ENCODE measurements around the gene CDKAL1.

Gene CDKAL1

DNA sequence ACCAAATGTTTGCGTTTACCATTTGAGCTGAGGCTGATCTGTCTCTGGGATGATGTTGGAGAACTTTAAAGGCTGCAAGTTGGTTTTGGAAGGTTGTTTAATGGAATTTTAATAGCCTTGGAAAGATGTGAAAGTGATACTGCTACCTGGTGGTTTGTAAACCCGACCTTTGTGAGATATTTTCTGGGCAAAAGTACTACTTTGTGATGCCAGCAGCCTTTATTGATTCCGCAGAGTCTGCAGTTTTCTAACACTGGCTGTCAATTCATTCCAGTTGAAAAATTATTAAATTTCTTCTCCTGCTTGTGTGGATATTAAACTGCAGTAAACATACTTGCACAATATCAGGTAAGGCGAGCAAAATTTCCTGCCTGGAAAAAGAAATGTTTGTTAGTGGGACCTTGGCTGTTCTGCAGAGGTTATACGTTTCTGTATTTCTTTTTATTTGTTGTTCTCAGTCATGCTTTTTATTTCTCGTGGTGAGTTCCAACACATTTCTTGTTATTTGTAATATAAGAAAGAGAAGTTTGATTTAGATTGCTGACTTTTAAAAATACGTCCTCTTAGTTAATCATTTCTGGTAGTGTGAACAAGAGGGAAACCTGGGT lies 322.5 kb downstream of the CDKAL1 start:
- CTCF ChIA-PET = no interaction called here
- no peak for DNase-seq
- WGBS (ENCODE audit: insufficient coverage) = 95% methylated on average over 3 of the region's 7 CpGs
- no peak overlapping the region for H3K4me3 ChIP-seq (ENCODE audit: control insufficient read depth in 1 of 7, extremely low read depth in 1 of 7, insufficient read depth in 4 of 7, low read depth in 2 of 7, low read length in 6 of 7)
- H3K36me3 ChIP-seq (ENCODE audit: control insufficient read depth in 4 of 4, insufficient read depth in 4 of 4, low read length in 3 of 4) = no peaks in the 10 kb centered on the region
- no peaks in the 10 kb centered on the region for H3K27me3 ChIP-seq (replicated peaks in 2 of 5; ENCODE audit: control insufficient read depth in 4 of 5, insufficient read depth in 5 of 5, low read length in 4 of 5)
- no peaks in the 10 kb centered on the region for H3K9me3 ChIP-seq (ENCODE audit: control extremely low read depth in 1 of 5, control insufficient read depth in 4 of 5, insufficient read depth in 2 of 5, low read depth in 1 of 5, low read length in 4 of 5)
- H3K4me1 ChIP-seq (ENCODE audit: control extremely low read depth in 1 of 4, control insufficient read depth in 4 of 4, insufficient read depth in 4 of 4, low read length in 3 of 4) = no peaks in the 10 kb centered on the region
- POLR2A ChIA-PET = no interaction called here
- no peak overlapping the region for H3K27ac ChIP-seq (ENCODE audit: insufficient read depth in 1 of 2, low read depth in 1 of 2, low read length in 2 of 2, poor library complexity in 1 of 2, severe bottlenecking in 2 of 2)

- ChIA-PET CTCF (no interaction called here), POLR2A (no interaction called here)
- DNase-seq = no peak
- Histone ChIP-seq H3K4me3 (ENCODE audit: control insufficient read depth in 1 of 7, extremely low read depth in 1 of 7, insufficient read depth in 4 of 7, low read depth in 2 of 7, low read length in 6 of 7) (no peak overlapping the region), H3K36me3 (ENCODE audit: control insufficient read depth in 4 of 4, insufficient read depth in 4 of 4, low read length in 3 of 4) (no peaks in the 10 kb centered on the region), H3K9me3 (ENCODE audit: control extremely low read depth in 1 of 5, control insufficient read depth in 4 of 5, insufficient read depth in 2 of 5, low read depth in 1 of 5, low read length in 4 of 5) (no peaks in the 10 kb centered on the region), H3K27me3 (replicated peaks in 2 of 5; ENCODE audit: control insufficient read depth in 4 of 5, insufficient read depth in 5 of 5, low read length in 4 of 5) (no peaks in the 10 kb centered on the region), H3K27ac (ENCODE audit: insufficient read depth in 1 of 2, low read depth in 1 of 2, low read length in 2 of 2, poor library complexity in 1 of 2, severe bottlenecking in 2 of 2) (no peak overlapping the region), H3K4me1 (ENCODE audit: control extremely low read depth in 1 of 4, control insufficient read depth in 4 of 4, insufficient read depth in 4 of 4, low read length in 3 of 4) (no peaks in the 10 kb centered on the region)
- no CpG with 5 or more reads among the region's 1 CpG for WGBS (ENCODE audit: insufficient coverage)
These were observed 327.2 kb downstream of the CDKAL1 start for GRCh38 chr6:20861481-20861880.

DNA sequence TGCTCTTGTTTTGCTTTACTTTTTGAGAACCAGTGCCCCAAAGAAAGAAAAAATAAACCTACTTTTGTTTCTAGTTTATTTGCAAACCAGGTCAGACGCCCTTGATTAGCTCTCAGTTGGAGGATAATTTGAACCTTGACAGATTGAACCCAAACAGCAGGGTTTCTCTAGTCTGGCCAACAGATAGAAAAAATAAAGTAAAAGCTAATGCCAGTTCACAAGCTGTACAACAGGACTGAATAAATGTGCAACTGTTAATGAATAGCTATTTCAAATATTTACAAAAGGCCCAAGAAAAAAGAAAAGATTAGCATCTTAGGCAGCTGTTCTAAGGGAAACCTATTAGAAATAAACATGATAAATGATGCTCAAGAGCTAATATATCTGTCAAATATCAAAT lies 331.8 kb downstream of the CDKAL1 start:
- Histone ChIP-seq H3K27me3 (replicated peaks in 2 of 5; ENCODE audit: control insufficient read depth in 4 of 5, insufficient read depth in 5 of 5, low read length in 4 of 5) (no peaks in the 10 kb centered on the region), H3K9me3 (ENCODE audit: control extremely low read depth in 1 of 5, control insufficient read depth in 4 of 5, insufficient read depth in 2 of 5, low read depth in 1 of 5, low read length in 4 of 5) (no peaks in the 10 kb centered on the region), H3K4me1 (ENCODE audit: control extremely low read depth in 1 of 4, control insufficient read depth in 4 of 4, insufficient read depth in 4 of 4, low read length in 3 of 4) (peaks cover 0 to 7% (median 0%) of the 10 kb centered on the region in 4 experiments), H3K4me3 (ENCODE audit: control insufficient read depth in 1 of 7, extremely low read depth in 1 of 7, insufficient read depth in 4 of 7, low read depth in 2 of 7, low read length in 6 of 7) (no peak overlapping the region), H3K27ac (ENCODE audit: insufficient read depth in 1 of 2, low read depth in 1 of 2, low read length in 2 of 2, poor library complexity in 1 of 2, severe bottlenecking in 2 of 2) (no peak overlapping the region), H3K36me3 (ENCODE audit: control insufficient read depth in 4 of 4, insufficient read depth in 4 of 4, low read length in 3 of 4) (no peaks in the 10 kb centered on the region)
- DNase-seq = no peak
- ChIA-PET POLR2A (no interaction called here), CTCF (interaction anchor here (1.2 kb wide), 1 partner anchor 10 kb away, joined by 3 read pairs; no protein-coding TSS in a partner anchor)
- no CpG with 5 or more reads among the region's 1 CpG for WGBS (ENCODE audit: insufficient coverage)

DNA sequence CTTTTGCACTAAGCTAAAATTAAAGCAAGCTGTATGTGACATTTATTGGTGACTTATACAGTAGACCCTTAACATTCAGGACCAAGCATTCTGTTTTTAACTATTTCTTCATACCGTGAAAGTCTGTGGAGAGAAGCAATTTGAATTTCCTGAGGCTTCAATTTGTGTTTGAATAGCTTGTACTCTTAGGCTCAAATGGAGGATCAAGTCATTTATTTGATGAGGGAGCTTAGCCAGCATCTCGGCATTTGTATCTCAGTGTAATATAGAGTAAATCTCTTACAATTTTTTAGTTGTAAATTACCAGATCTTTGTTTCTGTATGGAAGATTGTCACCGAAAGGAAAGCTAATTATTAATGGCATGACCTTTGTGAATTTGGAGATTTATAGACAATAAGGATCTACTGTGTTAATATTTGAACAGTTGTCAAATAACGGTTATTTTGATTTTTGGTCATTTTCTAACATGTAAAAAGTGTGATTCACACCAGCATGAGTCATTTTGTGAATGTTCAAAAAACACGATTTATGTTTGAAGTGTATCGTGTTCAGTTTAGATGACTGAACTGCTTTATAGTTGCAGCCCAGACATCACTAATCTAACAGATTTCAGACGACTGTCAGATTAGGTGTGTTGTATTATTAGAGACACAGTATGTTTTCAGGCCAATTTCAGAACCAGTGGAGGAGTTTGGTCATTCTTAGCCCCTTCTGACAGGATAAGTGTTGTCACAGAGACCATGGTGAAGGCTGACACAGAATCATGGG lies 332.9 kb downstream of the CDKAL1 start:
- 94% methylated on average over 2 of the region's 7 CpGs for WGBS (ENCODE audit: insufficient coverage)
- POLR2A ChIA-PET = no interaction called here
- H3K27me3 ChIP-seq (replicated peaks in 2 of 5; ENCODE audit: control insufficient read depth in 4 of 5, insufficient read depth in 5 of 5, low read length in 4 of 5) = no peaks in the 10 kb centered on the region
- no peaks in the 10 kb centered on the region for H3K36me3 ChIP-seq (ENCODE audit: control insufficient read depth in 4 of 4, insufficient read depth in 4 of 4, low read length in 3 of 4)
- CTCF ChIA-PET = interaction anchor here (1.2 kb wide), 1 partner anchor 9 kb away, joined by 3 read pairs; no protein-coding TSS in a partner anchor
- no peak overlapping the region for H3K4me3 ChIP-seq (ENCODE audit: control insufficient read depth in 1 of 7, extremely low read depth in 1 of 7, insufficient read depth in 4 of 7, low read depth in 2 of 7, low read length in 6 of 7)
- no peak overlapping the region for H3K27ac ChIP-seq (ENCODE audit: insufficient read depth in 1 of 2, low read depth in 1 of 2, low read length in 2 of 2, poor library complexity in 1 of 2, severe bottlenecking in 2 of 2)
- DNase-seq = no peak
- H3K4me1 ChIP-seq (ENCODE audit: control extremely low read depth in 1 of 4, control insufficient read depth in 4 of 4, insufficient read depth in 4 of 4, low read length in 3 of 4) = peaks cover 0 to 7% (median 0%) of the 10 kb centered on the region in 4 experiments
- H3K9me3 ChIP-seq (ENCODE audit: control extremely low read depth in 1 of 5, control insufficient read depth in 4 of 5, insufficient read depth in 2 of 5, low read depth in 1 of 5, low read length in 4 of 5) = no peaks in the 10 kb centered on the region

DNA sequence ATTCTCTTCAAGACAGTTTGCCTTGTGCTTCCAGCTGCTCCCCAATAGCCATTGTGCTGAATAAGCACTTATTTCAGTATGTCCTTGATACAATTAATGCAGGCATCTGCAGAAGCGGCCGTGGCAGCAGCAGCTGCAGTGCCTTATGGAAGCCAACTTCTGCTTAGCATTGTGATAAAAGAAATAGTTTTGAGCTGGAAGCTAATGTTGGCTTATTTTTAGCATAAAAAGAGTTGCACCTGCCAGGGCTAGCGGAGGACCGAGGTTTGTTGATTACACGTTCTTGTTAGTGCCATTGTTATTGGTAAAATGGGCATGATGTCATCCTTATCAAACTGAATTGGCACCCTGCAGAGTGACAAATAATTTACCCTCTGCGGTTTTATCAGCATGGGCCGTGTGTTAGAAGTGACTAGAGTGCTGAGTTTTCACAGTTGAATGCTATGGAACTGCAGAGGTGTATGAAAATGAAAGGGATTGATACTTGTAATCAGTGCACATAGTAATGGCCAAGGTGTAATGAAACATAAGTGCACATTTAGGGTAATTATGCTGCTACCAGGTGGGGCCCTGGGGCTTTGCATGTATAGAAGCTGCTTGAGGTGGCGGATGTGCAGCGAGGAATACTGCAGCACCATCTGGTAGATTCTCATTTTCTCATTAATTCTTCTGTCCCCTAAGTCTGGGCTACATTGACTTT lies 334.3 kb downstream of the CDKAL1 start:
- 94% methylated on average over 8 of the region's 9 CpGs for WGBS (ENCODE audit: insufficient coverage)

DNA sequence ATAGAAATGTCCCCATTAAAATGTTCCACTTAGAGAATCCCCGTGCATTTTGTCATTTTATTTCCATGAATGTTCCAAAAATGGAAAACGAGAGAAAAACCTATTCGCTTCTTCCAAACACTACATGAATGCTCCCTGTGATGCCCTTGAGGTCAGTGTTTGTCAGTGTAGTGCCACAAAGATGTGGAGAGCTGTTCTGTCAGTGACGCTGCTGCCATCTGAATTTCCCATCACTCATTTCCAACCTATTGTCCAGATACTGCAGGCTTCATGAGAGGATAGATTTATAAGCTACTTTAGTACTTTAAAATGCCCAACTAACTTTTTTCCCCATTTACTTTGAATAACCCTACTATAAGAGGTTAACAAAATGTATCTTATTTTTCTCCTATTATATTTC lies 335.8 kb downstream of the CDKAL1 start:
- WGBS (ENCODE audit: insufficient coverage) = no CpG with 5 or more reads among the region's 4 CpGs
- H3K4me1 ChIP-seq (ENCODE audit: control extremely low read depth in 1 of 4, control insufficient read depth in 4 of 4, insufficient read depth in 4 of 4, low read length in 3 of 4) = peaks cover 0 to 7% (median 0%) of the 10 kb centered on the region in 4 experiments
- H3K27me3 ChIP-seq (replicated peaks in 2 of 5; ENCODE audit: control insufficient read depth in 4 of 5, insufficient read depth in 5 of 5, low read length in 4 of 5) = no peaks in the 10 kb centered on the region
- H3K9me3 ChIP-seq (ENCODE audit: control extremely low read depth in 1 of 5, control insufficient read depth in 4 of 5, insufficient read depth in 2 of 5, low read depth in 1 of 5, low read length in 4 of 5) = no peaks in the 10 kb centered on the region
- no peak overlapping the region for H3K4me3 ChIP-seq (ENCODE audit: control insufficient read depth in 1 of 7, extremely low read depth in 1 of 7, insufficient read depth in 4 of 7, low read depth in 2 of 7, low read length in 6 of 7)
- DNase-seq = no peak
- H3K27ac ChIP-seq (ENCODE audit: insufficient read depth in 1 of 2, low read depth in 1 of 2, low read length in 2 of 2, poor library complexity in 1 of 2, severe bottlenecking in 2 of 2) = peak overlapping the region in 1 of 2 experiments; percentile 22
- no peaks in the 10 kb centered on the region for H3K36me3 ChIP-seq (ENCODE audit: control insufficient read depth in 4 of 4, insufficient read depth in 4 of 4, low read length in 3 of 4)
- ChIA-PET CTCF (no interaction called here), POLR2A (no interaction called here)

More for the DNA sequence above, 334.3 kb downstream of the CDKAL1 start:
- H3K4me3 ChIP-seq (ENCODE audit: control insufficient read depth in 1 of 7, extremely low read depth in 1 of 7, insufficient read depth in 4 of 7, low read depth in 2 of 7, low read length in 6 of 7) = no peak overlapping the region
- H3K4me1 ChIP-seq (ENCODE audit: control extremely low read depth in 1 of 4, control insufficient read depth in 4 of 4, insufficient read depth in 4 of 4, low read length in 3 of 4) = peaks cover 0 to 7% (median 0%) of the 10 kb centered on the region in 4 experiments
- H3K9me3 ChIP-seq (ENCODE audit: control extremely low read depth in 1 of 5, control insufficient read depth in 4 of 5, insufficient read depth in 2 of 5, low read depth in 1 of 5, low read length in 4 of 5) = no peaks in the 10 kb centered on the region
- POLR2A ChIA-PET = no interaction called here
- H3K27me3 ChIP-seq (replicated peaks in 2 of 5; ENCODE audit: control insufficient read depth in 4 of 5, insufficient read depth in 5 of 5, low read length in 4 of 5) = no peaks in the 10 kb centered on the region
- H3K27ac ChIP-seq (ENCODE audit: insufficient read depth in 1 of 2, low read depth in 1 of 2, low read length in 2 of 2, poor library complexity in 1 of 2, severe bottlenecking in 2 of 2) = no peak overlapping the region
- CTCF ChIA-PET = no interaction called here
- DNase-seq = no peak
- H3K36me3 ChIP-seq (ENCODE audit: control insufficient read depth in 4 of 4, insufficient read depth in 4 of 4, low read length in 3 of 4) = no peaks in the 10 kb centered on the region

DNA sequence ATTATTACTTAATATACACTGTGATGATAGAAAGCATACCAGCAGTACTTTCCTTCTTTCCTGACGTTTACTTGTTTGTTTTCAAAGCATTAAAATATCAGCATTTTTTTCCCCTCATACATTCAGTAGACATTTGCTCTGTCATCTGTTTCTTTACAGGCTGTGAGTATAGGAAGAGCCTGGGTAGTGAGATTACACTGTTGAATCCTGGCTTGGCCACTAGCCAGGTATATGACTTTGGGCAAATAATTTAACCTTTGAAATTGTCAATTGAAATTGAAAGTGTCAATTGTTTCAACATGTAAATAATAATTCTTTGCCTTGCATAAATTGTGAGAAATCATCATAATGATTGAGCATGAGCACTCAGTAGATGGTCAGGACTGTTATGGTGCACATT lies 336.2 kb downstream of the CDKAL1 start:
- CTCF ChIA-PET = no interaction called here
- peaks cover 0 to 7% (median 0%) of the 10 kb centered on the region in 4 experiments for H3K4me1 ChIP-seq (ENCODE audit: control extremely low read depth in 1 of 4, control insufficient read depth in 4 of 4, insufficient read depth in 4 of 4, low read length in 3 of 4)
- peak; percentile 45 to 89 (median 87) for DNase-seq
- H3K4me3 ChIP-seq (ENCODE audit: control insufficient read depth in 1 of 7, extremely low read depth in 1 of 7, insufficient read depth in 4 of 7, low read depth in 2 of 7, low read length in 6 of 7) = no peak overlapping the region
- POLR2A ChIA-PET = no interaction called here
- H3K9me3 ChIP-seq (ENCODE audit: control extremely low read depth in 1 of 5, control insufficient read depth in 4 of 5, insufficient read depth in 2 of 5, low read depth in 1 of 5, low read length in 4 of 5) = no peaks in the 10 kb centered on the region
- peak overlapping the region in 1 of 2 experiments; percentile 22 for H3K27ac ChIP-seq (ENCODE audit: insufficient read depth in 1 of 2, low read depth in 1 of 2, low read length in 2 of 2, poor library complexity in 1 of 2, severe bottlenecking in 2 of 2)
- no CpG with 5 or more reads among the region's 1 CpG for WGBS (ENCODE audit: insufficient coverage)
- H3K27me3 ChIP-seq (replicated peaks in 2 of 5; ENCODE audit: control insufficient read depth in 4 of 5, insufficient read depth in 5 of 5, low read length in 4 of 5) = no peaks in the 10 kb centered on the region
- H3K36me3 ChIP-seq (ENCODE audit: control insufficient read depth in 4 of 4, insufficient read depth in 4 of 4, low read length in 3 of 4) = no peaks in the 10 kb centered on the region

All from common myeloid progenitor, CD34-positive (primary cell).